A549 (cell line): Measurements from ENCODE around the gene PDE3A.

Source experiments
- CEBPB ChIP-seq, 2 experiments: fragments of >200 bp in 1 of 2; sonication (Bioruptor Twin) in 1 of 2; formaldehyde crosslinking in 1 of 2; IDR thresholded peaks; 2 replicates each; pipeline ENCODE4 v1.6.1; 2012 to 2016
- CHD4 ChIP-seq: fragments of 200-600 bp; sonication (generic); IDR thresholded peaks from 2 replicates; pipeline ENCODE4 v1.6.1; 2016; ENCODE audit warnings: antibody characterized with exemption, mild to moderate bottlenecking, borderline replicate concordance
- CTCF ChIP-seq: fragments of >200 bp; sonication (Bioruptor Twin); formaldehyde crosslinking; IDR thresholded peaks from 3 replicates; pipeline ENCODE4 v1.5.1; 2016
- KDM5A ChIP-seq: fragments of 200-600 bp; sonication (generic); IDR thresholded peaks from 2 replicates; pipeline ENCODE4 v1.6.1; 2016; ENCODE audit warnings: antibody characterized with exemption, mild to moderate bottlenecking
- MAX ChIP-seq: IDR thresholded peaks from 2 replicates; pipeline ENCODE4 v1.6.1; 2012
- NPAS2 ChIP-seq: fragments of 250-450 bp; sonication (Bioruptor Pico); IDR thresholded peaks from 2 replicates; pipeline ENCODE4 v1.8.0; 2022; ENCODE audit warnings: mild to moderate bottlenecking, moderate library complexity, borderline replicate concordance
- POLR2A ChIP-seq: IDR thresholded peaks from 2 replicates; pipeline ENCODE4 v1.6.1; 2012; ENCODE audit warnings: mild to moderate bottlenecking, low read length
- POLR2AphosphoS2 ChIP-seq: conservative IDR thresholded peaks from 2 replicates; pipeline ENCODE4 v1.6.1; 2012; ENCODE audit warnings: low read length, improper control_type of control experiment, inconsistent platforms
- RAD21 ChIP-seq, 2 experiments: fragments of >200 bp in 1 of 2; sonication (Bioruptor Twin) in 1 of 2; formaldehyde crosslinking in 1 of 2; IDR thresholded peaks in 1 of 2; conservative IDR thresholded peaks in 1 of 2; 2 replicates in 1 of 2; 3 replicates in 1 of 2; pipeline ENCODE4 v1.6.1; 2012 to 2018; ENCODE audit warnings: inconsistent platforms in 1 of 2
- RFX5 ChIP-seq: fragments of 450-650 bp; IDR thresholded peaks from 2 replicates; pipeline ENCODE4 v1.7.1; 2014; ENCODE audit warnings: antibody characterized with exemption, mild to moderate bottlenecking, moderate library complexity
- RNF2 ChIP-seq: fragments of 200-600 bp; sonication (generic); IDR thresholded peaks from 2 replicates; pipeline ENCODE4 v1.6.1; 2016; ENCODE audit warnings: low read depth, mild to moderate bottlenecking, antibody characterized with exemption, moderate library complexity, borderline replicate concordance
- TP53 ChIP-seq: fragments of 250-450 bp; sonication (Bioruptor Pico); IDR thresholded peaks from 2 replicates; pipeline ENCODE4 v1.5.0; 2021; ENCODE audit warnings: mild to moderate bottlenecking, moderate library complexity

GRCh38 chr12:20601668-20602280, 233.4 kb downstream of the PDE3A start:
- TF ChIP-seq MAX (no peak), CTCF (peak; percentile 70), POLR2A (no peak), NPAS2 (no peak), CEBPB (IDR thresholded peaks at IDR 0.05) (no peak), RAD21 (conservative IDR thresholded peaks at IDR 0.05 in 1 of 2, IDR thresholded peaks at IDR 0.05 in 1 of 2) (peak; percentile 81 to 86), CHD4 (no peak), KDM5A (no peak), RFX5 (no peak), TP53 (CRISPR knock-in tag) (no peak), POLR2AphosphoS2 (no peak), RNF2 (no peak)
